SW480 (cell line): ENCODE measurements around the gene FAM81B.

ENCODE experiments used
- DNase-seq: peaks from one replicate; pipeline ENCODE4 v3.0.0-alpha.2; 2016; ENCODE audit warnings: low spot score

Gene FAM81B

GRCh38 chr5:95471942-95472341, 80.8 kb downstream of the FAM81B start:
- DNase-seq, result peak; percentile 8

GRCh38 chr5:95484421-95484820, 93.3 kb downstream of the FAM81B start:
- DNase-seq, result no peak

- no peak for DNase-seq
Measured at GRCh38 chr5:95486191-95486590, 95.0 kb downstream of the FAM81B start.

GRCh38 chr5:95487880-95488279, 96.7 kb downstream of the FAM81B start:
- no peak for DNase-seq
